ENCODE measurements around the gene OR2S2.
"Not testable (repeated sequence)": the region's sequence is repeated elsewhere in the genome, so short reads cannot be mapped to it uniquely, and the experiment has no call there.

OR2S2 gene

DNA sequence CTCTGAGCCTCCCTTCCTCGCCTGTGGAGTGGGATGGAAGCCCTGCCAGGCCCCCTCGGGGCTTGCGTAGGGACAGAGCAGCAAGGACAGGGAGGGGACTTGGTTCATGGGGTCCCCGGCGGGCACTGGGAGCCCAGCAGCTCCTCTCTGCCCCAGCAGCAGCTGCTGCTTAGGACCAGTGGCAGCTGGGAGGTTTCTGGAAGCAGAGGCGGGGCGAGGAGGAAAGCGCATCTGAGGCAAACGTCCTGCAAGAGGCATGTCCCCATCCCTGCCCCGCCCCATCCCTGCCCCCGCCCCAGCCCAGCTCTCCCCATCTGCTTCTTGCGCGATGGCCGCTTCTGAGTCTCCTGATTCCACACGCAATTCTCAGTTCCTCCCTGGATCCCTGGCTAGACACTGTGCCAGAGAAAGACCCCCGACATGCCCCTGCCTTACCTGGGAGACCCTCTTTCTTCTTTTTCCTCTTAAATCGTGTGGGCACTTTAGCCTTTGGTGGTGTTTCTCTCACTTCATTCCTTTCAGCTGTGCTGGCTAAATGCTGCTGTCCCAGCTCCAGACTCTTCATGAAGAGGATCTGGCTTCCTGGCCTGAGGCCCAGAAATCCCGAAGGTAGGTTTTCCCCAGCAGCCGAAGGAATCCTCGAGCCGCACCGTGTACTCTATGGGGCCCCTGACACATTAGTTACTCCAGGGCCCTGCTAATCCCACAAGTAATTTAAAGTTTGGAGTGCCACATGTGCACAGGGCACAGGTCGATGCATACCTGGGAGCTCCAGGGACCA is 4.4 kb upstream of the OR2S2 start:
- no peak for DNase-seq (ENCODE audit: low read depth)

DNA sequence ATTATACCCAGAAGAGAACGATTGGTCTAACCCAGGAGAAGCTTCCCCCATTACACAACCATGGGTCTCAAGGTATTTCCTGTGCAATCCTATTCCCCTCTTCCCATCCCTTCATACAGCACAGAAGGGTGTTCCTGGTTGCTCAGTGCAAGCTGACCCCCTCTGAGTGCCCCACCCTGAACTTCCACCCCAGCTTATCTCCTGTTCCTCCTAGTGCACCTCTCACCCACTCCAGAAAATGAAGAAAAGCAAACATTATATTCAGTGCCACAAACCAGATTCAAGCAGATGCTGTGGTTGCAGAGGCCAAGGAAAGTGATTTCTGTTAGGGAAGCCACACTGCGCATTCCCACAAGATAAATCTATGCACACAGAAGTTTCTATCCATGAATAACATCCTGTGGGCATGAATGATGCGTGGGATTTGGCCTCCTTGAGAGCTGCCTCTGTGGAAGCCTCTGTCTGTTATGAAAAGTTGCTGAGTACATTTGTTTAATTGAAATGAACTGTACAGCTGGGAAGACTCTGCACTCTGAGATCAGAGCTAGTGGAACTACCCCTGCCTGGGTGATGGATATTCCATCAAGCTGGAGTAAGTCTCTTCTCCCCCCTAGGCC is 2.2 kb upstream of the OR2S2 start:
- DNase-seq (ENCODE audit: low read depth), result no peak

DNA sequence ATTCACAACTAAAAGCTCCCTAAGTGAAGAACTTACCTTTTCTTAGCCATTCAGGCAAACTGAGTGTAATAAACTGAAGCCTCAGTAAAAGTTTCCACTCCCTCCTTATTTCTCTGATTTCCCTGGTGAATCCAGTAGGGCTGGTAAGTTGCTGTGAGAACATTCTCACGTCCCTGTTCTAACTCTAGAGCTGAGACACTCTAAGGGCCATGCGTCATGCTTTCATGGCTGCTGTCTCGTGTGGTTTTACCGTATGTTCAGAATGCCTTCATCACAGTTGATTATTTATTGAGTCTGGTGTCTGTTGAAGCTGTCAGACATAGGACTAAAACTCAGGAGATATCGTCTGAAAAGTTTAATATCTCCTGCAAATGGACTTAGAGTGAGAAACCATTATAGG is 1.3 kb downstream of the OR2S2 start:
- DNase-seq (ENCODE audit: low read depth), result no peak

DNA sequence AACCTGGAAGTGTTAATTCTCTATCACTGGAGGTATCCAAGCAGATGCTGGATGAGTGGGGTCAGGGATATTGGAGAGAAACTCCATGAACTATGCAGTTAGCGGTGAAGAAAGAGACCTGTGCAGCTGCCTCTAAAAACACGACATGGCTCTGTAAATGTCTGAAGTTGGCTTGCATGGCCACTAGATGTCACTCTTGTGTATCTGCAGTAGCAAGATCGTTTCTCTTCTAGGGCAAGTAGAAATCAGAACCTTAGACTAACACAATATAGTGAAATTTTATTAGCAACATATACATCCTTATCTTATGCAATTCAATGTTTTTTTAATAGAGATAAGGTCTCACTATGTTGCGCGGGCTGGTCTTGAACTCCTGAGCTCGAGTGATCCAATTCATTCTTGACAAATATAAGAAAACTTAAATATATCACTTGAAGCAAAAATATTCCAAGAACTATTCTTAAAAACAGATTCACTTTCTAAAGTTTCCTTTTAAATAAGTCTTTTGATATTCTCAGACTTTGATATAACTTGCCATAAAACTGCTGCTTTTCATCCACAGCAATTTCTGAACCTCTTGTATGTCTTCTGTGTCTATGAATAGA is 2.9 kb downstream of the OR2S2 start:
- no peak for DNase-seq (ENCODE audit: low read depth)

DNA sequence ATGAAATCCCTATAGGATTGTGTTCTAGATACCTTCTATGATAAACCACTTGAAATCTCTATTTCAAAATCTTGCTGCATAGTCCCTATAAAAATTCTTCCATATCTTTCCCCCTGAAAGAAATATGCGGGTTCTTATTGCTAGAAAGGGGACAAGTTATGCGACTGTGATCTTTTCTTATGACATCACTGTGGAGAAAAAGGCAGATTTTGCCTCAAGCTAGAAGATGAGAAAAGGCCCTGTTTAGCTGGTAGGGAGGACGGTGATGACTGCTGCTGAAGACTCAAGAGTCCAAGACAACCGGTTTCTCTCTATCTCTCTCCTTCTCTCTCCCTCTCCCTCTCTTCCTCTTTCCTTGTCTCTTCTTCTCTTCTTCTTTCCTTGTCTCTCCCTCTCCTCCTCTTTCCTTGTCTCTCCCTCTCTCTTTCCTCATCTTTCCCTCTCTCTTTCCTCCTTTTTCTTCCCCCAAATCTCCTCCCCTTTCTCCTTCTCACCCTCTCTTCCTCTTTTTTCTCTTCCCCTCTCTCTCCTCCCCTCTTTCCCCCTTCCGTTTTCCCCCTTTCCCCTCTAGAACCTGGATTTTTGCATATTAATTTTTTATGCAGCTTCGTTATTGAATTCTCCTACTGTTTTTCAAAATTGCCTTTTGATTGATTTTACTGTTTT is 5.3 kb downstream of the OR2S2 start:
- no peak for DNase-seq (ENCODE audit: low read depth)

DNA sequence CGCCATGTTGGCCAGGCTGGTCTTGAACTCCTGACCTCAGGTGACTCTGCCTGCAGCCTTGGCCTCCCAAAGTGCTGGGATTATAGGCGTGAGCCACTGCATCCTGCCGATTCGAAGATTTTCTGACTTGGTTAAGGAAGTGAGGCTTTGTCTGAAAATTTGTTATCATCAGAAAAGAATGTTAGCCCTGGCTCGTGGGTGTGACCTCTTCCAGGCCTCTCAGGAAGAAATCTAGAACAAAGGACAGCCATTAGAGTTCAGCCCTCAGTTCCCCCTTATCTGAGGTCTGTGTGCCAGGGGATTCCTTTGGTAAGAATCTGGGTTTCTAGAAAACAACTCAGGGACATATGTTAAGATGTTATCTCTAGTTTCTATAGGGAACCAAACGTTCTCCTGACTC is 6.2 kb downstream of the OR2S2 start:
- no peak for DNase-seq (ENCODE audit: low read depth)

DNA sequence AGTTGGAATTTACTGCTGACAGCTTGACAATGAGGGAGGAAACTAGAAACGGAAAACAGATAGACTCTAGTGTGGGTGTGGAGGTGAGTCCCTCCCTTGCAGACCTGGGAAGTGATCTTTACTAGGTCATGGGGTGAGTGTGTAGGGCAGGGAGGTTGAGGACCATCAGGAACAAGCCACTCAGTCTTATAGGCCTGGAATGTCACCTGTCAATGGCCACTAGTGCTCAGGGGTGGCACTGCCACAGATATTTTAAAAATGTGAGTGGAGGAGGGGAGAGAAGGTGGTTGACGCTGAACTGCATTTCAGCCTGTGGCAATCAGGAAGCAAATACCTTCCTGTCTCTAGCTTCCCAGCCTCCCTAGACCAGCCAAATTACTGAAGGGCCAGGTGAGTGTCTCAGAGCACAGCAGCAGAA is 9.0 kb downstream of the OR2S2 start:
- DNase-seq (ENCODE audit: low read depth), result no peak

DNA sequence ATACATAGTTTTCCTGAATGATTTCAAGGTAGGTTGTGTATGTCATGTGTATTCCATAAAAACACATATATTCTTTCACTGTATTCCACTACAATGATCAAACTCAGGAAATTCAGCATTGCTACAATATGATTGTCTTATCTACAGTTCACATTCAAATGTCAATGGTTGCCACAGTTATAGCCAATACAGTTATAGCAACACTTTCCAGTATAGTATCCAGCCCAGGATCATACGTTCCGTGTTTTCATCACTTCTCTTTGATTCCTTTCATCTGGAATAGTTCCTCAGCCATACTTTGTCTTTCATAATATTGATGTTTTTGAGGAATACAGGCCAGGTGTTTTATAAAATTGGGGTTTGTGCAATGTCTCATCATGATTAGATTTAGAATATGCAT is 9.5 kb downstream of the OR2S2 start:
- no peak for DNase-seq (ENCODE audit: low read depth)

DNA sequence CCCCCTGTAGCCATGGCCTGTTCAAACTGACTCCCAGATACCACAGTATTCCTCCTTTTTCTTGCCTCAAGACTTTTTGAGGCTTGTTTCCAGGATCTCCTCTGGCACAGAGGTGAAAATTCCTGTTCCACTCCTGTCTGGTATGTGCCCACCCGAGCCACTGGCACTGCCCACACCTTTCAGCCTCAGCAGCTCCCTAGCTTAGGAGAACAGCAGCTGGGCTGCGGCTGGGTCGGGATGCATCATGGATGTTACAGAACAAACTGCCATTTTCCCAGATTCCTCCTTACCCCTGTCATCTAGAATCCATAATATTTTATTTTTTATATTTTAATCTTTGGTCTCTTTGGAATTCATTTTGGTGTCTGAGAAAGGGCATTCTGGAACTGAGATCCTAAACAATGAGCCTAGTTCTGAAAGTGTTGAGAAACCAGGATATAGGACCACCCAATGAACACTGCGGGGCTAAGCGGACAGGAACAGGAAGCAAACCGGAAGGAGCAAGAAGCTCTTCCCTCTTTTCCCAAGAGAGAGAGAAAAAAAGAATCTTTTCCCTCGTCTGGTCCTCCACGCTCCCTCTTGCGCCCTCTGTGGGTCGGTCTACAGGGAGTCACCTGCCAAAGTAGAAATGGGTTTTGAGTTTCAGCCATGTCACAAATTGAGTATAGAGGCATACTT is 12.5 kb downstream of the OR2S2 start:
- DNase-seq (ENCODE audit: low read depth), result peak; percentile 29

DNA sequence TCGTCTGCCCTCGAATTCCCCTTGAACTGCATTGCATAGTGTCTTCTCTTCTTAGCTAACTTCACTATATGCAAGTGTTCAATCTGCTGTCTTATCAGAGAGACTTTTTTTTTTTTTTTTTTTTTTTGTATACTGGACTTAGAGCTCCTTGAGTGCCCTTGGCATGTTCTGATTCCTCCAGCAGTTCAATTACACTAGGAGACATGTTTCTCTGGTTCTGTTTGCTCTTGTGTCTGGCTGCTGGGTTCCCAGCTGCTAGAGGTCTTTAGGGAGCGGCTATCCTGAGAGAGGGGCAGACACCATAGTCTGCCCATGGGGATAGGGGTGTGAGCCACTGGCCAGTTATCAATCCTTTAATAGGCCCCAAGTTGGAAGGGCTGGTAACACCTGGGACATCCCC is 13.1 kb downstream of the OR2S2 start:
- no peak for DNase-seq (ENCODE audit: low read depth)

DNA sequence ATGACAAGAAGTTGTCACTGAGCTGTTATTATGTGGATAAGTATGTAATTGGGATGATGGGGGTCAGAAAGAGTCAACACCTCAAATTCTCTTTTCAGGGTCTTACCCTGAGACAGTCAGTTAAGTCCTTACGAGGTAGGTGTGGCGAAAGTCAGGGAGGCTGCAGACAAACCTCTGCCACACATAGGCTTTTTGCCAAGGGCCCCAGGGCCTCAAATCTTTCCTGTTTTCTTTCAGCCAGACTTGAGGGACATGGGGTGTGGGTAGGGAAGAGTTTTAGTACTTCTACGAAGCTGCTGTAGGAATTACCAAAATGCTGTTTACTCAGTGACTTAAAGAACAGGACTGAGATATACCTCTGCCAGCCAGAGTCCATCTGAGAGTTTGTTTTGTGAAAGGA is 13.8 kb downstream of the OR2S2 start:
- no peak for DNase-seq (ENCODE audit: low read depth)

DNA sequence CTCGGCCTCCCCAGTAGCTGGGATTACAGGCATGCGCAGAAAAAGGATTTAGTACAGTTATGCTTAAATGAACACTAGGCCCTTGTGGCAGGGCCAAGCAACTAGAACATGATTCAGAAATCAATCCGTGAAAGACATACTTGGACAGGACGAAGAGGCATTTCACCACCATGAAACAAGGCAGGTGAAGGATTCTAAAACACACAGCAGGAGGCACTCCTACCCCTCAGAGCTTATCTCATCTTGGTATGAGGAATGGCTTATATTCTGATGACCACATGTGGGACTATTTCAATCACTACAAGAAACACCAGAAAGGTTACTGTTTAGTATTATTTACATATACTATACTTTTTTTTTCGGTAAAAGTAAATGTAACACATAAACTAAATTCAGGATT is 15.7 kb downstream of the OR2S2 start:
- no peak for DNase-seq (ENCODE audit: low read depth)

DNA sequence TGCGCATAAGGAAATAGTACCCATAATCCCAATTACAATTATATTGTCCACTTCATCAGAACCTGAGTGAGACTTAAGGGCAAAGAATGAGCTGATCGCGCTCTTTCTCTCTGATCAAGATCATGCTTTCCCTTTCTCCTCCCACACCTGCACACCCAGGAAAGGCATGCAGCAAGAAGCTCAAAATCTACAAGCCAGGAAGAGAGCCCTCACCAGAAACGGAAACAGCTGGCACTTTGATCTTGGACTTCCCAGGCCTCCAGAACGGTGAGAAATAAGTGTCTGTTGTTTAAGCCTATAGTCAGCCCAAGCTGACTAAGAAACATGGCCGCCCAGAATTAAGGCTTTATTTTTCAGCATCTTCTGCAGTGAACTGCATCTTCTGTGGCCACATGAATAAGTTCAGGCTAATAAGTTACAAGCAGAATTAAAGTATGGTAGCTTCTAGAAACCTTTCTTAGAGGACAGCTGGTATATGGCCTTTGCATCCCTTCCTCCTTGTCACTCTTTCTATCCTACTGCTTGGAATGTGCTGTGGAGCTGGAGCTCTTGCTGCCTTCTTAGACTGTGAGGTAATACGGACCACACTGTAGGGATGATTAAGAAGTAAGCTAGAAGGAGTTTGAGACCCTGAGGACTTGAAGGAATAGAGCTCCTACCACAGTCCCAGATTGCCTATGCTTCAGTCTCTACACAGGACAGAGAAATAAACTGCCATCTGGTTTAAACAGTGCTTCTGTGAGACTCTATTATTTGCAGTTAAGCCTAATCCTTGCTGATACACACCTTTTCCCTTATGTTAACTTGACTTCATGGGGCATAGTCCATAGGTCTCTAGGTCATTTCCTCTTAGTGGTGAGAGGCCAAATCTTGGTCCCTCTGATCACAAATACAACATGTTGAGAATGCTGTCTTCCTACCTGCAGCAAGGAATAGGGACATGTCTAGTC is 17.2 kb downstream of the OR2S2 start:
- no peak for DNase-seq (ENCODE audit: low read depth)

DNA sequence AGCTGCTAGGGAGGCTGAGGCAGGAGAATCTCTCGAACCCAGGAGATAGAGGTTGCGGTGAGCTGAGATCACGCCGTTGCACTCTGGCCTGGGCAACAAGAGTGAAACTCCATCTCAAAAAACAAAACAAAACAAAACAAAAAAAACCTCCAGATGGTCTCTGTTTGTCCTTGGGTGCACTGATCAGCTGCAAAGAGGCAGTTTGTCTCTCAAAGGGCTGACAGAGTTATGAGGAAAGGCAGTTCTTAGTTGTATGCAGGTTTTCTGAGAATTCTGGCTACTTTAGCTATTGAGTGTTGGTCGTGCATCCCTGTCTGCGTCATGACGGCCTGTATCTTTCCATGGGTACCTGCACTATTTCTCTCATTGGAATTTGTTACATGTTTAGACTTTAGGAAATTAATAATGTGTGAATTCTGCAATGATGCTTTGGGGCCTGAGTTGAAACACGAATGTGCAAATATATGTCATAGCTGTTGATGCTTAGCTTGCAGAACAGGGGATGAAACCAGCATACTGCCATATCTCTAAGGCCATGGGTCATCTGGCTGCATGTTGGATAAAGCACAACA is 18.2 kb downstream of the OR2S2 start:
- DNase-seq (ENCODE audit: low read depth), result no peak

DNA sequence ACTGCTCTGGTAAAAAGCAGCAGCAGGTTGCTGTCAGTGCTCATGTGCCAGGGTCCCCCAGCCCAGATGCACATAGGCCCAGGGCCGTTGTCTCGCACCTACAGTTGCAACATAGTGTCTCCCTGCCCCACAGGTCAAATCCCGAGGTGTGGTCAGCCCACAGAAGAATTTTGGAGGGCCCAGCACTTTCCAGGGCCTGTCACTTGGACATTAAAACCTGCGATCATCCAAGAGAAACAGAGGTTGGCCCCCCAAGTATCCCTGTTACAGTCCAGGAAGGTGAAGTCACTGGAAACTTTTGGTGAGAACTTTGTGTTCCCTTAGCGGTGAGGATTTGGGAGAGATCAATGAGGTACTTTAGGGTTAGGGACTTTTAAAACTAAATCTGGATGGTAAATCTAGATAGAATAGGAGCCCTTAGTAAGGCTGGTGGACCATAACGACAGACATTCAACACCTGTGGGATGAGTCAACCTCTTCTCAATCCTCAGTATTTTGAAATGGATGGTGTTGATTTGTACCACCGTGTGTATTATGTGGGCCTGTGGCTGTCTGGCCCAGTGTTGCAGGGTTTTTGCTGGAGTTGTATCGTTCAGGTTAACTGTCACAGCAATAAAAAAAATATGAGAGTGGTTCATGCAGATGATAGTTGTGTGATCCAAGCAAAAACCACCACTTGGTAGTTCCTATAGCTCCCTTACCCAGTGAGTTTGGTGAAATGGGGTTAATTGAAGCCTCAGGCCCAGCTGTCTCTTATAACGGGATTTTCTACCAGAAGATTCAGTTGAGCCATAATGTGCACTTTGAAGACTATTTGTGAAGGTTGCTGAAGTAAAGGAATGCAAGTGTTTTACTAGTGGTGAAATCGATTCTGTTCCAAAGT is 19.2 kb downstream of the OR2S2 start:
- no peak for DNase-seq (ENCODE audit: low read depth)

DNA sequence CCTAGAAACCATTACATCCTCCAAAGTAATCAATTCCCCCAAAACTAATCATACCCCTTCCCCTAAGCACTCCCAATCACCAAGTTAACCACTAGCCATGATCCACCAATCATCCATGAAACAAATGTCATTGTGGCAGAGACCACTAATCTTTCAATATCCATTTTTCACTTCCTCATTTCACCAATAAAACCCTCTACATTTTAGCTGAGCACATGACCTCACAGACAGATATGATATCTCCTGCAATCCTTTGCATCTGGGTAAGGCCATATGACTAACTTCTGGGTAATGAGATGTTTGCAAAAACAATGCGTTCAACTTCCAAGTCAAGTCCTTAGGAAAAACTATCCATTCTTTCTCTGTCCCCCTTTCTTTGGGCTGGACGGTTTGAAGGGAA is 20.7 kb downstream of the OR2S2 start:
- no peak for DNase-seq (ENCODE audit: low read depth)

DNA sequence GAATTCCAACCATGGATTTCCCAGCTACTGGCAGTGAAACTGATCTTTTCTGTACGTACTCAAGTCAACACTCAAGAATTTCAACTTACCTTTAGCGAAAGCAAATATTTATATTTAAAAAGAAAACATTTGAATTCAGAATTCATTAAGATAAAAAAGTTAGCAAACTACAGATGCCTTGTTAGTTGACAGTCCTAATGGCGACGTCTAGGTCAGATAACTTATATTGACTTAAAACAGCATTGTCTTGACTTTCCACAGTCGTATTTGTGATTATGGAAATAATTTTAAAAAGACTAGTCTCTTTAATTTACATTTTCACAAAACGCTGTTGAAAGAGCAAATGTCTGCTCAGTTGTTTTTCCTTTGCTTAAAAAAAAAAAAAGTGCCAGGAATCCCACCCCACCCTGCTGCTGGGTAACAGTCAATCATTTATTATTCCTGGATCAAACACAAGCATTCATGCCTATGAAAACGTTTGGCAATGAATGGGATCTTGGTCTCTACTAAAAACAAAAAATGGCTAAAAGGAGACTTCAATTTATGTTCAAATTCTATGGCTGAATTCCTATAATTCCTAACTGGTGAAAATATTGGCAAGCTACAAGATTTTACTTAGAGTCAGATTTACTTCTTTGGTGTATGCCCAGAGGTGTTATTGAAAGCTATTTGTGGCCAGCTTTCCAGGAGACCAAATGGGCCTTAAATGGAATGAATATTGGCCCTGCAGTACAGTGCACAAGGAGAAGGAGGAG is 22.0 kb downstream of the OR2S2 start:
- no peak for DNase-seq (ENCODE audit: low read depth)

DNA sequence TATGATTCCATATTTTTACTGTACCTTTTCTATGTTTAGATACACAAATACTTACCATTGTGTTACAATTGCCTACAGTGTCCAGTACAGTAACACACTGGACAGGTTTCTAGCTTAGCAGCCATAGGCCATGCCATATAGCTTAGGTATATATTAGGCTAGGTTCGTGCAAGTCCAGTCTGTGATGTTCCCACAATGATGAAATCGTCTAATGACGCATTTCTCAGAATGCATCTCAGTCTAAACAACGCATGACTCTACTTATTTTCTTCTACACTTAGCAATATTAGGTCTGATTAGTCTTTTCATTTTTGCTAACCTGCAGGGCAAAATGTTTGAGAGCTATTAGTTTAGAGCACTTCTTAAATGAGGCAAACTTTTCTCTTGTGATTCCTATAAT is 22.7 kb downstream of the OR2S2 start:
- DNase-seq (ENCODE audit: low read depth), result no peak

DNA sequence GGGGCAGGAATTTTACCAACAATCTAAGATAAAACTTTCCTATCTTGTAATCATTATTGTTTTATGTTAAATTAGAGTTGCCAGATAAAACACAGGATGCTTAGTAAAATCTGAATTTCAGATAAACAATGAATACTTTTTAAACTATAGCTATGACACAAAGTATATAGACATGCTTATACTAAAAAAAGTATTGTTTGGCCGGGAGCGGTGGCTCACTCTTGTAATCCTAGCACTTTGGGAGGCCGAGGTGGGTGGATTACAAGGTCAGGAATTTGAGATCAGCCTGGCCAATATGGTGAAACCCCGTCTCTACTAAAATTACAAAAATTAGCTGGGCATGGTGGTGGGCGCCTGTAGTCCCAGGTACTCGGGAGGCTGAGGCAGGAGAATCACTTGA is 23.9 kb downstream of the OR2S2 start:
- DNase-seq (ENCODE audit: low read depth), result not testable (repeated sequence)

All from stimulated activated CD8-positive, alpha-beta memory T cell treated with anti-CD3 and anti-CD28 coated beads, Interleukin-15, amount 100 ng/mL, for 24 hours (primary cell).